SK-N-SH (cell line): ENCODE measurements around the gene DNAH1. TPM values are rescaled to one million over a fixed set of nuclear protein-coding genes. Genes with fewer than 3 reads are reported as not detected.

Source experiments
- CTCF ChIA-PET: fragments of 300-600, 350-600 bp; formaldehyde crosslinking; extraction: SDS; loops from one replicate; lab custom pipeline; 2021; lab: Yijun Ruan, JAX
- POLR2A ChIA-PET: fragments of 350-600 bp; sonication (Branson Sonifier 250); formaldehyde crosslinking; extraction: SDS; loops from one replicate; lab custom pipeline; 2020; ENCODE audit warnings: antibody characterized with exemption, inconsistent platforms; lab: Yijun Ruan, JAX
- DNase-seq: peaks from one replicate; pipeline ENCODE4 v3.0.0; 2012
- H2AFZ ChIP-seq: fragments of 200-600 bp; sonication (generic); 2 replicates; pipeline ENCODE4 v1.8.1; 2016; ENCODE audit warnings: antibody characterized with exemption, mild to moderate bottlenecking, low read depth
- H3F3A ChIP-seq: fragments of 200-600 bp; sonication (generic); replicated peaks from 2 replicates; pipeline ENCODE3; 2016; ENCODE audit warnings: antibody characterized with exemption, mild to moderate bottlenecking; ENCODE audit not compliant: insufficient read depth
- H3K27ac ChIP-seq, 2 experiments: fragments of 200-500 bp in 1 of 2; fragments of 200-600 bp in 1 of 2; sonication (Bioruptor generic) in 1 of 2; sonication (generic), shearing (Covaris generic) in 1 of 2; 2 replicates each; pipeline versions ENCODE4 v1.5.1 to v1.6.1; 2014 to 2016; ENCODE audit warnings: low read depth in 2 of 2, inconsistent platforms in 1 of 2, low read length in 1 of 2, mild to moderate bottlenecking in 1 of 2, mixed read lengths in 1 of 2
- H3K27me3 ChIP-seq: fragments of 200-600 bp; sonication (generic), shearing (Covaris generic); 2 replicates; pipeline ENCODE4 v1.6.1; 2016; ENCODE audit warnings: mixed run types; ENCODE audit not compliant: insufficient read depth
- H3K36me3 ChIP-seq, 2 experiments: fragments of 200-500 bp in 1 of 2; fragments of 200-600 bp in 1 of 2; sonication (Bioruptor generic) in 1 of 2; sonication (generic) in 1 of 2; replicated peaks in 1 of 2; 2 replicates each; pipeline versions ENCODE3 to v1.5.1; 2014 to 2016; ENCODE audit warnings: low read length in 1 of 2, mild to moderate bottlenecking in 1 of 2; ENCODE audit not compliant: insufficient read depth in 2 of 2, control insufficient read depth in 1 of 2
- H3K4me1 ChIP-seq, 2 experiments: fragments of 200-500 bp in 1 of 2; fragments of 200-600 bp in 1 of 2; sonication (Bioruptor generic) in 1 of 2; sonication (generic), shearing (Covaris generic) in 1 of 2; 2 replicates each; pipeline versions ENCODE4 v1.5.1 to v1.6.1; 2014 to 2016; ENCODE audit warnings: low read depth in 1 of 2, low read length in 1 of 2, mixed run types in 1 of 2; ENCODE audit not compliant: insufficient read depth in 2 of 2, control insufficient read depth in 1 of 2
- H3K4me2 ChIP-seq: fragments of 200-600 bp; sonication (generic), shearing (Covaris generic); 2 replicates; pipeline ENCODE4 v1.6.1; 2017; ENCODE audit warnings: mixed run types
- H3K4me3 ChIP-seq, 2 experiments: fragments of 200-500 bp in 1 of 2; fragments of 200-600 bp in 1 of 2; sonication (Bioruptor generic) in 1 of 2; sonication (generic), shearing (Covaris generic) in 1 of 2; 2 replicates each; pipeline versions ENCODE4 v1.5.1 to v1.8.1; 2014 to 2016; ENCODE audit warnings: low read depth in 2 of 2, inconsistent platforms in 1 of 2, low read length in 1 of 2, mild to moderate bottlenecking in 1 of 2, mixed read lengths in 1 of 2, moderate library complexity in 1 of 2
- H3K79me2 ChIP-seq: fragments of 200-600 bp; sonication (generic); 2 replicates; pipeline ENCODE4 v1.8.1; 2017; ENCODE audit warnings: mild to moderate bottlenecking; ENCODE audit not compliant: insufficient read depth
- H3K9ac ChIP-seq: fragments of 200-600 bp; sonication (generic); 2 replicates; pipeline ENCODE4 v1.6.1; 2017; ENCODE audit warnings: mixed run types
- H3K9me2 ChIP-seq: fragments of 200-600 bp; sonication (generic); 2 replicates; pipeline ENCODE4 v1.6.1; 2017; ENCODE audit warnings: mixed run types
- H3K9me3 ChIP-seq: fragments of 200-600 bp; sonication (generic); 2 replicates; pipeline ENCODE4 v1.6.1; 2017; ENCODE audit warnings: mixed run types, mild to moderate bottlenecking, moderate library complexity
- H4K20me1 ChIP-seq: fragments of 200-600 bp; sonication (generic); 2 replicates; pipeline ENCODE4 v1.6.1; 2017; ENCODE audit warnings: mild to moderate bottlenecking, mixed run types; ENCODE audit not compliant: insufficient read depth
- CHD2 ChIP-seq: fragments of 150-350 bp; IDR thresholded peaks from 2 replicates; pipeline ENCODE4 v1.6.1; 2018; ENCODE audit warnings: low read length; ENCODE audit not compliant: partially characterized antibody
- CTCF ChIP-seq: fragments of 200-600 bp; sonication (generic); IDR thresholded peaks from 2 replicates; pipeline ENCODE4 v1.6.1; 2017; ENCODE audit warnings: antibody characterized with exemption, mild to moderate bottlenecking, moderate library complexity
- ELF1 ChIP-seq: IDR thresholded peaks from 2 replicates; pipeline ENCODE4 v1.4.0; 2012
- EP300 ChIP-seq, 2 experiments: IDR thresholded peaks; 2 replicates each; pipeline versions ENCODE4 v1.4.0 to v1.6.1; 2012; ENCODE audit warnings: borderline replicate concordance in 1 of 2, low read depth in 1 of 2, low read length in 1 of 2
- EZH2phosphoT487 ChIP-seq: fragments of 200-600 bp; sonication (generic); IDR thresholded peaks from 2 replicates; pipeline ENCODE4 v1.6.1; 2017; ENCODE audit warnings: low read depth, mixed run types, mild to moderate bottlenecking, antibody characterized with exemption, moderate library complexity, borderline replicate concordance
- FOXJ3 ChIP-seq: sonication (generic); formaldehyde crosslinking; IDR thresholded peaks from 2 replicates; pipeline ENCODE4 v1.5.1; 2020; ENCODE audit warnings: mild to moderate bottlenecking, missing genetic modification reagents
- FOXM1 ChIP-seq: IDR thresholded peaks from 2 replicates; pipeline ENCODE4 v1.4.0; 2012; ENCODE audit warnings: low read depth, mild to moderate bottlenecking
- GATA2 ChIP-seq: sonication (generic); formaldehyde crosslinking; IDR thresholded peaks from 2 replicates; pipeline ENCODE4 v1.5.0; 2020; ENCODE audit warnings: mild to moderate bottlenecking, missing genetic modification reagents
- IRF3 ChIP-seq: fragments of 150-350 bp; IDR thresholded peaks from 2 replicates; pipeline ENCODE4 v1.6.1; 2016; ENCODE audit warnings: mild to moderate bottlenecking, low read depth, low read length
- MXI1 ChIP-seq: IDR thresholded peaks from 2 replicates; pipeline ENCODE4 v1.6.1; 2012; ENCODE audit warnings: mild to moderate bottlenecking, low read depth, low read length, improper control_type of control experiment
- NFIC ChIP-seq: IDR thresholded peaks from 2 replicates; pipeline ENCODE4 v1.4.0; 2012; ENCODE audit warnings: borderline replicate concordance
- POLR2AphosphoS5 ChIP-seq: IDR thresholded peaks from 2 replicates; pipeline ENCODE4 v1.6.1; 2012; ENCODE audit warnings: low read depth, low read length
- RAD21 ChIP-seq: IDR thresholded peaks from 2 replicates; pipeline ENCODE4 v1.6.1; 2012; ENCODE audit warnings: mild to moderate bottlenecking, low read length
- RFX5 ChIP-seq: IDR thresholded peaks from 2 replicates; pipeline ENCODE4 v1.6.1; 2012; ENCODE audit warnings: mild to moderate bottlenecking, improper control_type of control experiment, low read length
- RXRA ChIP-seq: IDR thresholded peaks from 2 replicates; pipeline ENCODE4 v1.4.0; 2012; ENCODE audit warnings: low read depth, mild to moderate bottlenecking, borderline replicate concordance
- SIN3A ChIP-seq: IDR thresholded peaks from 2 replicates; pipeline ENCODE4 v1.6.1; 2012; ENCODE audit warnings: low read depth, mild to moderate bottlenecking, low read length, moderate library complexity, borderline replicate concordance
- SMC3 ChIP-seq: IDR thresholded peaks from 2 replicates; pipeline ENCODE4 v1.6.1; 2012; ENCODE audit warnings: low read depth, low read length, improper control_type of control experiment
- USF1 ChIP-seq: IDR thresholded peaks from 2 replicates; pipeline ENCODE4 v1.4.0; 2012; ENCODE audit warnings: low read depth, borderline replicate concordance
- USF2 ChIP-seq: fragments of 150-350 bp; IDR thresholded peaks from 2 replicates; pipeline ENCODE4 v1.6.1; 2017; ENCODE audit warnings: antibody characterized with exemption, low read length, low read depth, borderline replicate concordance
- YY1 ChIP-seq: IDR thresholded peaks from 2 replicates; pipeline ENCODE4 v1.4.0; 2012; ENCODE audit warnings: low read depth, mild to moderate bottlenecking
- WGBS: methylation state at CpG from one replicate; pipeline ENCODE4 v1.1.6; 2017; ENCODE audit warnings: low lambda C conversion rate; 5-methylcytosine and 5-hydroxymethylcytosine counted together
- polyA plus RNA-seq, 3 experiments: library from polyadenylated mRNA; depleted of rRNA; stranded (reverse); fragments of >200 nt; gene quantifications; 2 replicates each; pipeline ENCODE4 v1.2.3, GENCODE V29; 2012

Gene DNAH1
- polyA plus RNA-seq, 1 of the 3 experiments (the other 2 are of a cell fraction): 5.1 TPM

- Histone ChIP-seq H4K20me1 (no peaks in the 10 kb centered on the region), H3K9ac (no peak overlapping the region), H3K79me2 (no peaks in the 10 kb centered on the region), H3K27ac (no peak overlapping the region), H3K36me3 (no peaks in the 10 kb centered on the region), H3K4me2 (no peak overlapping the region), H2AFZ (no peak overlapping the region), H3K27me3 (no peaks in the 10 kb centered on the region), H3K9me2 (no peaks in the 10 kb centered on the region), H3K4me1 (peaks cover 0 to 25% of the 10 kb centered on the region in 2 experiments; a peak in 1 of 4 replicates), H3F3A (no peaks in the 10 kb centered on the region), H3K4me3 (no peak overlapping the region), H3K9me3 (no peaks in the 10 kb centered on the region)
- ChIA-PET POLR2A (no interaction called here), CTCF (interaction anchor here (0.9 to 2.7 kb wide), 4 partner anchors 17 to 102 kb away, joined by 4 to 12 read pairs (median 7); no protein-coding TSS in a partner anchor)
- no peak for DNase-seq
- TF ChIP-seq USF2 (no peak), NFIC (no peak), ELF1 (no peak), CHD2 (no peak), YY1 (no peak), RFX5 (no peak), USF1 (no peak), FOXM1 (no peak), SMC3 (no peak), EZH2phosphoT487 (no peak), GATA2 (CRISPR knock-in tag) (no peak), RAD21 (no peak), FOXJ3 (CRISPR knock-in tag) (no peak), EP300 (IDR thresholded peaks at IDR 0.05; ENCODE audit: borderline replicate concordance in 1 of 2, low read depth in 1 of 2, low read length in 1 of 2) (no peak), SIN3A (no peak), MXI1 (no peak), RXRA (no peak), POLR2AphosphoS5 (no peak), IRF3 (no peak), CTCF (no peak)
- 78% methylated on average over 4 of the region's 7 CpGs for WGBS
These were observed 6.3 kb downstream of the DNAH1 start for GRCh38 chr3:52322466-52322865.
